ENCODE results near the gene ANTXR1.

The ANTXR1 gene

DNA sequence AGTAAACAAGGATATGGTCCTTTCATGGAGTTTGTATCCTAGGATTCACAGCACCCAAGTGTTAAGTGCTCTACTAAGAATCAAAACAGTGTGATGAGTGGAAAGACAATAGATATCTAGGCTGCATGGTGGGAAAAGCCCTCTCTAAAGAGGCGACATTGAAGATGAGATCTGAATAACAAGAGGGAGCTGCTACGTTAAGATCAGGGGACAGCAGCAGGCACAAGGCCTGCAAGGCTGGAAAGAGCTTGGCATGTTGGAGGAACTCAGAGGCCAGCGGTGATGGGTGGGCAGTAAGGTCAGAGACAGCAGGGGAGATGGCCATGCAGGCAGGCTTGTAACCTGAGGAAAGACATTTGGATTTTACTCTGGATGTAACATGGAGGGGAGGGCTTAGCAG, 196.5 kb downstream of the ANTXR1 start:
- no peak overlapping the region for H3K4me3 ChIP-seq (ENCODE audit: low read depth, low read length)
- TF ChIP-seq CTCF (IDR thresholded peaks at IDR 0.05; ENCODE audit: insufficient read depth, low read depth, low read length, missing control alignments), result no peak
- DNase-seq (ENCODE audit: low read depth), result no peak

DNA sequence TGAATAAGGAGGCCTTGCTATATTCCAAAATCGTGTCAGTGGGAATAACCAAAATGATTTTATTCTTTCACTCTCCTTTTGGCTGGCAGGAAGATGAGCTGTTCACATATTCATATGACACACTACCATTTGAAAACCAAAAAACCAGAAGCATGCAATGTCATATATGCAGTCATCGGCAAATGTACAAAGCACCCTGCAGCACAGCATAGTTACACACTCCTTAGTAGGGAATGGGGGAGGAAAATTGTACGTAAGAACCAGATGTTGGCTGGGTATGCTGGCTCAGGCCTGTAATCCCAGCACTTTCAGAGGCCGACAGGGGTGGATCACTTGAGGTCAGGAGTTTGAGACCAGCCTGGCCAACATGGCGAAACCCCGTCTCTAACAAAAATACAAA, 197.4 kb downstream of the ANTXR1 start:
- H3K4me3 ChIP-seq (ENCODE audit: low read depth, low read length), result no peak overlapping the region
- TF ChIP-seq CTCF (IDR thresholded peaks at IDR 0.05; ENCODE audit: insufficient read depth, low read depth, low read length, missing control alignments), result no peak
- DNase-seq (ENCODE audit: low read depth), result no peak

- TF ChIP-seq CTCF (IDR thresholded peaks at IDR 0.05; ENCODE audit: insufficient read depth, low read depth, low read length, missing control alignments), result no peak
- H3K4me3 ChIP-seq (ENCODE audit: low read depth, low read length), result no peak overlapping the region
- DNase-seq (ENCODE audit: low read depth), result no peak
Observed at GRCh38 chr2:69211048-69211447, 198.1 kb downstream of the ANTXR1 start.

GRCh38 chr2:69211686-69212085, 198.7 kb downstream of the ANTXR1 start:
- TF ChIP-seq CTCF (IDR thresholded peaks at IDR 0.05; ENCODE audit: insufficient read depth, low read depth, low read length, missing control alignments), result no peak
- H3K4me3 ChIP-seq (ENCODE audit: low read depth, low read length), result no peak overlapping the region
- DNase-seq (ENCODE audit: low read depth), result no peak

DNA sequence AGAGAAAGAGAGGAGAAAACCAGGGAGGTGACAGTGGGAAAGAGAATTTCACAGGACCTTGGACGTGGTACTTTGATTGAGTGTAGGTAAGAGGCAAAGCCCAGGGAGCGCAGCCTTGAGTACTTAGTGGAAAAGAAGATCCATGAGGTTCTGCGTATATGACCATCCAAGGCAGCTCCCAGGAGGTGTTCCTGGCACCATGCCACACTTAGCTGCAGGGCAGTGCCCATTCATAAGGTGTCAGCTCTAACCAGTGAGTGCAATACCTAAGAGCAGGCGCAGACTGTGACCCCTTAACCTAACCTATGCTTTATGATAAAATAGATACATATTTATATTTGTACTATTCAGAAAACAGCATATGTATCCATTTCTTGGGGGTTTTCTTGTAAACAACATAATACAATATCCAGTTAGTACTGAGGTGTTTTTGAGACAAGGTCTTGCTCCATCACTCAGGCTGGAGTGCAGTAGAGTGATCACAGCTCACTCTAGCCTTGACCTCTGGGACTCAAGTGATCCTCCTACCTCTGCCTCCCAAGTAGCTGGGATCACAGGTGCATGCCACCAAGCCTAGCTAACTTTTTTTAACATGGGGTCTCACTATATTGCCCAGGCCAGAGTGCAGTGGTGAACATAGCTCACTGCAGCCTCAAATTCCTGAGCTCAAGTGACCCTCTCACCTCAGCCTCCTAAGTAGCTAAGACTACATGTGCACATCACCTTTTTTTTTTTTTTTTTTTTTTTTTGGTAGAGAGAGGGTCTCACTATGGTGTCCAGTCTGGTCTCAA, 199.5 kb downstream of the ANTXR1 start:
- DNase-seq (ENCODE audit: low read depth), result no peak
- no peak overlapping the region for H3K4me3 ChIP-seq (ENCODE audit: low read depth, low read length)
- no peak for TF ChIP-seq CTCF (IDR thresholded peaks at IDR 0.05; ENCODE audit: insufficient read depth, low read depth, low read length, missing control alignments)

DNA sequence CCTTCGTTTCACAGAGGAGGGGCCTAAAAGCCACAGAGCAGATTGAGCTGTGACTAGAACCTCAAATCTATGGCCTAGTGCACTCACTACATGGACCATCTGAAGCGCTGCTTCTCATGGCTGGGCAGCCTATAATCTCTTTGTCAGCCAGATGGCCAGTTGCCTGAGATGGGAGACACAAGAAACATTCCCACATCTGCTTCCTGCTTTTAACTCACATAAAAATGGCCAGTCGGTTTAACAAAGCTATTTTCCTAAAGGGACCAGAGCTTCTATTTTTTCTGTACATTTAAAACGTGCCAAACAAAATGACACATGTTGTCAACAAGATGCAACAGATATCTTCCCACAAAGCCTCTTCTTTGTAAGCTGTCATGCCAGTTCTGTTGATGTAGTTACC, 200.2 kb downstream of the ANTXR1 start:
- H3K4me3 ChIP-seq (ENCODE audit: low read depth, low read length), result no peak overlapping the region
- no peak for DNase-seq (ENCODE audit: low read depth)

More for the DNA sequence above, 200.2 kb downstream of the ANTXR1 start:
- TF ChIP-seq CTCF (IDR thresholded peaks at IDR 0.05; ENCODE audit: insufficient read depth, low read depth, low read length, missing control alignments), result no peak

Data from GM12865 (cell line).